SK-N-SH (cell line): Measurements from ENCODE around the gene TMEM190. TPM values are rescaled to one million over a fixed set of nuclear protein-coding genes. Genes with fewer than 3 reads are reported as not detected.

Experiments
- CTCF ChIA-PET: fragments of 300-600, 350-600 bp; formaldehyde crosslinking; extraction: SDS; loops from one replicate; lab custom pipeline; 2021; lab: Yijun Ruan, JAX
- POLR2A ChIA-PET: fragments of 350-600 bp; sonication (Branson Sonifier 250); formaldehyde crosslinking; extraction: SDS; loops from one replicate; lab custom pipeline; 2020; ENCODE audit warnings: antibody characterized with exemption, inconsistent platforms; lab: Yijun Ruan, JAX
- DNase-seq: peaks from one replicate; pipeline ENCODE4 v3.0.0; 2012
- H2AFZ ChIP-seq: fragments of 200-600 bp; sonication (generic); 2 replicates; pipeline ENCODE4 v1.8.1; 2016; ENCODE audit warnings: antibody characterized with exemption, mild to moderate bottlenecking, low read depth
- H3F3A ChIP-seq: fragments of 200-600 bp; sonication (generic); replicated peaks from 2 replicates; pipeline ENCODE3; 2016; ENCODE audit warnings: antibody characterized with exemption, mild to moderate bottlenecking; ENCODE audit not compliant: insufficient read depth
- H3K27ac ChIP-seq, 2 experiments: fragments of 200-500 bp in 1 of 2; fragments of 200-600 bp in 1 of 2; sonication (Bioruptor generic) in 1 of 2; sonication (generic), shearing (Covaris generic) in 1 of 2; 2 replicates each; pipeline versions ENCODE4 v1.5.1 to v1.6.1; 2014 to 2016; ENCODE audit warnings: low read depth in 2 of 2, inconsistent platforms in 1 of 2, low read length in 1 of 2, mild to moderate bottlenecking in 1 of 2, mixed read lengths in 1 of 2
- H3K27me3 ChIP-seq: fragments of 200-600 bp; sonication (generic), shearing (Covaris generic); 2 replicates; pipeline ENCODE4 v1.6.1; 2016; ENCODE audit warnings: mixed run types; ENCODE audit not compliant: insufficient read depth
- H3K36me3 ChIP-seq, 2 experiments: fragments of 200-500 bp in 1 of 2; fragments of 200-600 bp in 1 of 2; sonication (Bioruptor generic) in 1 of 2; sonication (generic) in 1 of 2; replicated peaks in 1 of 2; 2 replicates each; pipeline versions ENCODE3 to v1.5.1; 2014 to 2016; ENCODE audit warnings: low read length in 1 of 2, mild to moderate bottlenecking in 1 of 2; ENCODE audit not compliant: insufficient read depth in 2 of 2, control insufficient read depth in 1 of 2
- H3K4me1 ChIP-seq, 2 experiments: fragments of 200-500 bp in 1 of 2; fragments of 200-600 bp in 1 of 2; sonication (Bioruptor generic) in 1 of 2; sonication (generic), shearing (Covaris generic) in 1 of 2; 2 replicates each; pipeline versions ENCODE4 v1.5.1 to v1.6.1; 2014 to 2016; ENCODE audit warnings: low read depth in 1 of 2, low read length in 1 of 2, mixed run types in 1 of 2; ENCODE audit not compliant: insufficient read depth in 2 of 2, control insufficient read depth in 1 of 2
- H3K4me2 ChIP-seq: fragments of 200-600 bp; sonication (generic), shearing (Covaris generic); 2 replicates; pipeline ENCODE4 v1.6.1; 2017; ENCODE audit warnings: mixed run types
- H3K4me3 ChIP-seq, 2 experiments: fragments of 200-500 bp in 1 of 2; fragments of 200-600 bp in 1 of 2; sonication (Bioruptor generic) in 1 of 2; sonication (generic), shearing (Covaris generic) in 1 of 2; 2 replicates each; pipeline versions ENCODE4 v1.5.1 to v1.8.1; 2014 to 2016; ENCODE audit warnings: low read depth in 2 of 2, inconsistent platforms in 1 of 2, low read length in 1 of 2, mild to moderate bottlenecking in 1 of 2, mixed read lengths in 1 of 2, moderate library complexity in 1 of 2
- H3K79me2 ChIP-seq: fragments of 200-600 bp; sonication (generic); 2 replicates; pipeline ENCODE4 v1.8.1; 2017; ENCODE audit warnings: mild to moderate bottlenecking; ENCODE audit not compliant: insufficient read depth
- H3K9ac ChIP-seq: fragments of 200-600 bp; sonication (generic); 2 replicates; pipeline ENCODE4 v1.6.1; 2017; ENCODE audit warnings: mixed run types
- H3K9me2 ChIP-seq: fragments of 200-600 bp; sonication (generic); 2 replicates; pipeline ENCODE4 v1.6.1; 2017; ENCODE audit warnings: mixed run types
- H3K9me3 ChIP-seq: fragments of 200-600 bp; sonication (generic); 2 replicates; pipeline ENCODE4 v1.6.1; 2017; ENCODE audit warnings: mixed run types, mild to moderate bottlenecking, moderate library complexity
- H4K20me1 ChIP-seq: fragments of 200-600 bp; sonication (generic); 2 replicates; pipeline ENCODE4 v1.6.1; 2017; ENCODE audit warnings: mild to moderate bottlenecking, mixed run types; ENCODE audit not compliant: insufficient read depth
- CHD2 ChIP-seq: fragments of 150-350 bp; IDR thresholded peaks from 2 replicates; pipeline ENCODE4 v1.6.1; 2018; ENCODE audit warnings: low read length; ENCODE audit not compliant: partially characterized antibody
- ELF1 ChIP-seq: IDR thresholded peaks from 2 replicates; pipeline ENCODE4 v1.4.0; 2012
- EZH2phosphoT487 ChIP-seq: fragments of 200-600 bp; sonication (generic); IDR thresholded peaks from 2 replicates; pipeline ENCODE4 v1.6.1; 2017; ENCODE audit warnings: low read depth, mixed run types, mild to moderate bottlenecking, antibody characterized with exemption, moderate library complexity, borderline replicate concordance
- FOSL2 ChIP-seq: IDR thresholded peaks from 2 replicates; pipeline ENCODE4 v1.4.0; 2012; ENCODE audit warnings: low read depth, mild to moderate bottlenecking, moderate library complexity, borderline replicate concordance
- GABPA ChIP-seq: IDR thresholded peaks from 2 replicates; pipeline ENCODE4 v1.4.0; 2012; ENCODE audit warnings: low read depth, mild to moderate bottlenecking
- IRF3 ChIP-seq: fragments of 150-350 bp; IDR thresholded peaks from 2 replicates; pipeline ENCODE4 v1.6.1; 2016; ENCODE audit warnings: mild to moderate bottlenecking, low read depth, low read length
- JUND ChIP-seq: IDR thresholded peaks from 2 replicates; pipeline ENCODE4 v1.4.0; 2012
- MAX ChIP-seq: IDR thresholded peaks from 2 replicates; pipeline ENCODE4 v1.4.0; 2012; ENCODE audit warnings: low read depth
- MEF2A ChIP-seq: IDR thresholded peaks from 2 replicates; pipeline ENCODE4 v1.4.0; 2012; ENCODE audit warnings: low read depth, borderline replicate concordance
- NRF1 ChIP-seq: IDR thresholded peaks from 2 replicates; pipeline ENCODE4 v1.6.1; 2012; ENCODE audit warnings: low read depth, mild to moderate bottlenecking, low read length
- POLR2AphosphoS5 ChIP-seq: IDR thresholded peaks from 2 replicates; pipeline ENCODE4 v1.6.1; 2012; ENCODE audit warnings: low read depth, low read length
- RAD21 ChIP-seq: IDR thresholded peaks from 2 replicates; pipeline ENCODE4 v1.6.1; 2012; ENCODE audit warnings: mild to moderate bottlenecking, low read length
- RCOR1 ChIP-seq: fragments of 150-350 bp; IDR thresholded peaks from 2 replicates; pipeline ENCODE4 v1.6.1; 2017; ENCODE audit warnings: antibody characterized with exemption, low read length
- REST ChIP-seq: IDR thresholded peaks from 2 replicates; pipeline ENCODE4 v1.6.1; 2012; ENCODE audit warnings: mild to moderate bottlenecking, low read depth, low read length, moderate library complexity
- RFX5 ChIP-seq: IDR thresholded peaks from 2 replicates; pipeline ENCODE4 v1.6.1; 2012; ENCODE audit warnings: mild to moderate bottlenecking, improper control_type of control experiment, low read length
- RXRA ChIP-seq: IDR thresholded peaks from 2 replicates; pipeline ENCODE4 v1.4.0; 2012; ENCODE audit warnings: low read depth, mild to moderate bottlenecking, borderline replicate concordance
- SIN3A ChIP-seq: IDR thresholded peaks from 2 replicates; pipeline ENCODE4 v1.6.1; 2012; ENCODE audit warnings: low read depth, mild to moderate bottlenecking, low read length, moderate library complexity, borderline replicate concordance
- SMC3 ChIP-seq: IDR thresholded peaks from 2 replicates; pipeline ENCODE4 v1.6.1; 2012; ENCODE audit warnings: low read depth, low read length, improper control_type of control experiment
- TAF1 ChIP-seq: IDR thresholded peaks from 2 replicates; pipeline ENCODE4 v1.6.1; 2012; ENCODE audit warnings: low read depth, mild to moderate bottlenecking, low read length, moderate library complexity, borderline replicate concordance
- TEAD4 ChIP-seq: IDR thresholded peaks from 2 replicates; pipeline ENCODE4 v1.4.0; 2012; ENCODE audit warnings: mild to moderate bottlenecking, borderline replicate concordance; ENCODE audit not compliant: insufficient read depth
- USF1 ChIP-seq: IDR thresholded peaks from 2 replicates; pipeline ENCODE4 v1.4.0; 2012; ENCODE audit warnings: low read depth, borderline replicate concordance
- USF2 ChIP-seq: fragments of 150-350 bp; IDR thresholded peaks from 2 replicates; pipeline ENCODE4 v1.6.1; 2017; ENCODE audit warnings: antibody characterized with exemption, low read length, low read depth, borderline replicate concordance
- ZBTB33 ChIP-seq: IDR thresholded peaks from 2 replicates; pipeline ENCODE4 v1.4.0; 2012; ENCODE audit warnings: low read depth, borderline replicate concordance
- WGBS: methylation state at CpG from one replicate; pipeline ENCODE4 v1.1.6; 2017; ENCODE audit warnings: low lambda C conversion rate; 5-methylcytosine and 5-hydroxymethylcytosine counted together
- polyA plus RNA-seq, 3 experiments: library from polyadenylated mRNA; depleted of rRNA; stranded (reverse); fragments of >200 nt; gene quantifications; 2 replicates each; pipeline ENCODE4 v1.2.3, GENCODE V29; 2012

Gene TMEM190
- polyA plus RNA-seq, 1 of the 3 experiments (the other 2 are of a cell fraction): 0.77 TPM

GRCh38 chr19:55339105-55339888, 37.3 kb upstream of the TMEM190 start, which contains the start of gene KMT5C:
Gene KMT5C (plus strand): TSS chr19:55339876. CDS start chr19:55341937, 2,061 bp downstream.
- ChIA-PET POLR2A (interaction anchor here (0.6 to 2.0 kb wide), 15 partner anchors 14 to 1227 kb away, joined by 3 to 21 read pairs (median 4); partner anchors contain the start of genes PPP6R1, TMEM238, TMEM86B and UBE2S), CTCF (interaction anchor here (0.8 to 2.4 kb wide), 9 partner anchors 11 to 59 kb away, joined by 3 to 11 read pairs (median 4); partner anchors contain the start of gene HSPBP1)
- H3K79me2 ChIP-seq: peaks cover 9% of the 10 kb centered on the region; the same call in 1 of the 2 replicates
- peak; percentile 97 for DNase-seq
- WGBS: 0% methylated on average over 48 of the region's 63 CpGs
- no peaks in the 10 kb centered on the region for H3K27me3 ChIP-seq
- no peaks in the 10 kb centered on the region for H3K9me2 ChIP-seq
- H3K27ac ChIP-seq: peak within 1 kb of the TSS; percentile 97 to 98
- peak within 1 kb of the TSS; percentile 90; the same call in 1 of the 2 replicates for H2AFZ ChIP-seq
- H4K20me1 ChIP-seq: no peaks in the 10 kb centered on the region
- peaks cover 0 to 4% of the 10 kb centered on the region in 2 experiments for H3K36me3 ChIP-seq
- peak within 1 kb of the TSS; percentile 75 for H3K4me3 ChIP-seq
- H3K4me1 ChIP-seq: peaks cover 0 to 29% of the 10 kb centered on the region in 2 experiments; a peak in 2 of 4 replicates
- no peaks in the 10 kb centered on the region for H3F3A ChIP-seq
- H3K9ac ChIP-seq: peak within 1 kb of the TSS; percentile 99
- H3K9me3 ChIP-seq: no peaks in the 10 kb centered on the region
- peak within 1 kb of the TSS; percentile 100 for H3K4me2 ChIP-seq
- TF ChIP-seq USF2 (no peak), ZBTB33 (0 out of 2 replicates have a peak, but pooled peaks have one; percentile 40), JUND (no peak), MAX (peak; percentile 7; the same call in 1 of the 2 replicates), GABPA (peak; percentile 45), RAD21 (peak; percentile 8; the same call in 1 of the 2 replicates), RCOR1 (no peak), POLR2AphosphoS5 (peak; percentile 55; the same call in 1 of the 2 replicates), FOSL2 (no peak), TEAD4 (no peak), RFX5 (peak; percentile 92), USF1 (no peak), MEF2A (no peak), RXRA (no peak), SIN3A (peak; percentile 65; the same call in 1 of the 2 replicates), IRF3 (peak; percentile 84), REST (no peak), ELF1 (no peak), EZH2phosphoT487 (no peak), SMC3 (no peak), TAF1 (no peak; the same call in none of the 2 replicates), CHD2 (peak; percentile 90), NRF1 (peak; percentile 61; the same call in 1 of the 2 replicates)
